ENCODE results near the gene SLC35C1. TPM values are rescaled to one million over a fixed set of nuclear protein-coding genes. Genes with fewer than 3 reads are reported as not detected.

Gene SLC35C1
- 28.3 and 37.2 TPM in 2 replicates for total RNA-seq (2014; rRNA removed; shearing (Covaris generic))

- peak; percentile 99 for DNase-seq (ENCODE audit: low spot score)
These were observed at the start of gene SLC35C1 for GRCh38 chr11:45804761-45805304. SLC35C1 (plus strand) TSS chr11:45805149; CDS start chr11:45805802, 653 bp downstream.

- DNase-seq (ENCODE audit: low spot score) = no peak
These were observed 49.6 kb upstream of the SLC35C1 start for GRCh38 chr11:45755281-45755859.

DNA sequence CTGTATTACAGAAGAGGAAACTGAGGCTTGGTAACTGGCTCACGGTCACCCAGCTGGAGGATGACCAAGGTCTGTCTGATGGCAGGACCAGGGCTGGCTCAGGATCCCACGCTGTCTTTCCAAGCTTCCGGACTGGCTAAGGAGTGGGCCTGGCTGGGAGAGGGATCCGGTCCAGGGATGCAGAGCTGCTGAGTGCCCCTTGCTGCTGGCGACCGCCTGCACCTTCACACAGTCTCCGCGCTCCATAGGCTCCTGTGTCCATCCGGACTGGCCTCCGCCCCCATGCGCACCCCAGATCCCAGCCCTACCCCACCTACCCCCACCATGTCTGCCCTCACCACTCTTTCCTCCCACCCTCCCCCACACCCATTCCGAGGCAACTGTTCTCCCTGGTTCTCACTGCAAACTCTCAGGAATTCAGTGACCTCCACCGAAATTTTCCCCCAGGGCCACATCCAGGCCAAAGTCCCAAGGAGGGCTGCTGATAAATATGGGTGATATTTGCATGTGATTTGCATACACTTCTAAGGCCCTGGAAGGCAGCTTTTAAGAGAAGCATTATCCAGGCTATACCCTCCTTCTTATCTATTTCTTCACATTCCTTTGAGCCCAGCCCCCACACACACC, 48.5 kb upstream of the SLC35C1 start:
- DNase-seq (ENCODE audit: low spot score) = no peak

GRCh38 chr11:45757672-45758071, 47.3 kb upstream of the SLC35C1 start:
- no peak for DNase-seq (ENCODE audit: low spot score)

- no peak for DNase-seq (ENCODE audit: low spot score)
These were observed 43.3 kb upstream of the SLC35C1 start for GRCh38 chr11:45761659-45762058.

- no peak for DNase-seq (ENCODE audit: low spot score)
These were observed 39.8 kb upstream of the SLC35C1 start for GRCh38 chr11:45765107-45765668.

DNA sequence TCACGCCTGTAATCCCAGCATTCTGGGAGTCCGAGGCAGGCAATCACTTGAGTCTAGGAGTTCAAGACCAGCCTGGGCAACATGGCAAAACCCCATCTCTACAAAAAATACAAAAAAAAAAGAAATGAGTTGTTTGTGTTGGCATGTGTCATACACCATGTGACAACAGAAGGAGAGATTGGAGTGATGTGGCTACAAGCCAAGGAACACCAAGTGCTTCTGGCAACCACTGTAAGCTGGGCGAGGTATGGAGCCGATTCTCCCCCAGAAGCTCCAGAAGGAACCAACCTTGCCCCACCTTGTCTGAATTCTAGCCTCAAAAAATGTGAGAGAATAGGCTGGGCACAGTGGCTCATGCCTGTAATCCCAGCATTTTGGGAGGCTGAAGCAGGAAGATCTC, 39.1 kb upstream of the SLC35C1 start:
- DNase-seq (ENCODE audit: low spot score) = no peak

DNA sequence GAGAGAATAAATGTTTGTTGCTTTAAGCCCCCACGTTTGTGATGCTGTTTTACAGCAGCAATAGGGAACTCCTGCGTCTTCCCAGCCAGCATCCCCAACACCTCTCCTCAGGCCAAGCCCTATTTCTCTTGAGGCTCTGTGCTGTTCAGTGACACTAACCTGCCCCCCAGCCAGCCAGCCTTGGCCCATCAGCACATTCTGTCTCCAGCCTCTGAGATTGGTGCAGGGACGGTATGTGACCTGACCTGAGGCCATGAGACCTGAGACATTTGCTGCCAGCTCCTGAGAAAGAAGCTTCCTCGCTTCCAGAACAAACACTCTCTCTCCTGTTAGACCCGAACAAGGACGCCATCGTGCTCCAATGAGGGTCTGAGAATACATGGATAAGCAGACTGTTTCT, 38.5 kb upstream of the SLC35C1 start:
- DNase-seq (ENCODE audit: low spot score) = no peak

- DNase-seq (ENCODE audit: low spot score) = no peak
These were observed 36.5 kb upstream of the SLC35C1 start for GRCh38 chr11:45768486-45768885.

GRCh38 chr11:45769960-45770359, 35.0 kb upstream of the SLC35C1 start:
- DNase-seq (ENCODE audit: low spot score) = no peak

- peak; percentile 85 for DNase-seq (ENCODE audit: low spot score)
These were observed 33.8 kb upstream of the SLC35C1 start for GRCh38 chr11:45771193-45771565.

GRCh38 chr11:45771566-45772448, 33.1 kb upstream of the SLC35C1 start:
- DNase-seq (ENCODE audit: low spot score) = peak; percentile 94

DNA sequence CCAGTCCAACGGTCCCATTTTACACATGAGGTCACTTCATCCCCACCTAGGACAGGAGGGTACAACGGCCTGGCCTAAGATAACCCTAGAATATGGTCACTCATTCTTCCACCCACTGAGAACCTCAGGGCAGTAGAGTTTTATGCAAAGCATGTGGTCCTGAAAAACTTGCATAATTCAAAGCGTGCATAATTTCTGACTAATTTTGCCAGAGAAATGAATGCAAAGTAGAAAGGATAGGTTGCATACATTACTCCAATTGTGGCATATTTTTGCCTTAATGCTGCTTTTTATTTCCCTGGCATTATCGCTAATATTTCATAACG, 32.5 kb upstream of the SLC35C1 start:
- no peak for DNase-seq (ENCODE audit: low spot score)

DNA sequence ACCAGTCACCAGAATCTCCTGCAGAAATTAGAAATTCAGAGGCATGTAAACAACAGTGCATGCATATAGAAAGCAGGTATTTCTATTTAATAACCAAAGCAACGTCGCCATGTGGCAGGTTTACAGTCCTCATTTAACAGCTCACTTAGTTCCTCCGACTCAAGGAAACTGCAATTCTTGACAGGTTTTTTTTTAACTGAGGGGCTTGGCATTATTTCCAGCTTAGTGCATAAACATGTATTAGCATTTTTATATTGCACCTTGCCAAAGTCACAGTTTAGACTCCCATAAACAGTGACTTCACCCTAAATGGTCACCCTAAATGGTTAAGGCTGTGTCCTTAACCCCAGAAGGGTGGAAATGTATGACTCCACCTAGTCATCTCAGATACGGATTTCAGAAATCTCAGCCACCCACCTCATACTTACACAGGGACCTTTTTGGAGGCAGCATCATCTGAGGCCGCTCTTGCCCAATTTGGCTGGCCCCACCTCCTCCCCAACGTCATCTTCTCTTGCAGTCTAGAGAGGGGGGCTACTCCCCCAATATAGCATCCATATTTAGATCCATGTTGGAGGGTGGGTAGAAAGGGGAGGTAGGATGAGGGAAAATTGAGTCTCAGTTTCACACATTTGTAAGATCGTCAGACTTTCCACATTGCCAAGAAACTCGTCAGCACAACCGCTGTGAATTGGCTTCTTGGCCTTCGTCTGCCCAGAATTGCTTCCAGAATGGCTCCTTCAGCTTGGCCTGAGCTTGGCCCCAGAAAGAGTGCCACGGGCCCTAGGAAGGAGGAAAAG, 31.8 kb upstream of the SLC35C1 start:
- no peak for DNase-seq (ENCODE audit: low spot score)

GRCh38 chr11:45773786-45774655, 30.9 kb upstream of the SLC35C1 start:
- DNase-seq (ENCODE audit: low spot score) = no peak

GRCh38 chr11:45774786-45775185, 30.2 kb upstream of the SLC35C1 start:
- no peak for DNase-seq (ENCODE audit: low spot score)

- no peak for DNase-seq (ENCODE audit: low spot score)
These were observed 27.6 kb upstream of the SLC35C1 start for GRCh38 chr11:45777127-45777969.

GRCh38 chr11:45778341-45778740, 26.6 kb upstream of the SLC35C1 start:
- DNase-seq (ENCODE audit: low spot score) = no peak

DNA sequence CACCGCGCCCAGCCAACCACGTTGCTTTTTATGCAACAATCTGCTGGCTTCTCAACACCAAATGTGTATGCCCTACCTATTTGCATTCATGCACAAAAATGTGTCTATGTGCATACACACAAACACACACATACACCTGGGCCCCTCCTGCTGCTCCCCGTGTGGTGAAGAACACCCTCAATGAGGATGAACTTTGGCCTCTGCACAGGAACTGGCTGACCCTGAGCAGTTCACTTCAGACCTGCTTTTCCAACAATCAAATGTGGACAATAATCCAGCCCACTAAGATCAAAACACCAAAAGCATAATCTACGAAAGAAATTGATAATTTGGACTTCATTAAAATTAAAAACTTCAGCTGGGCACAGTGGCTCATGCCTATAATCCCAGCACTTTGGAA, 25.3 kb upstream of the SLC35C1 start:
- no peak for DNase-seq (ENCODE audit: low spot score)
